Body of pancreas (tissue), 4 donors: ENCODE data around the gene NKX2-2.

Experiments
- POLR2A ChIP-seq, 3 donors: fragments of 450-650 bp; IDR thresholded peaks; one replicate each; pipeline ENCODE4 v1.6.1; 2016; ENCODE audit warnings: antibody characterized with exemption in 3 of 3, mild to moderate bottlenecking in 2 of 3
- TF ChIP-seq, protein P1 (sequence below), 7 experiments: fragments of 450-650 bp in 4 of 7; fragments of 200-600 bp in 3 of 7; sonication (generic) in 3 of 7; IDR thresholded peaks; one replicate each; pipeline ENCODE4 v1.5.1; 2016 to 2019; ENCODE audit warnings: antibody characterized with exemption in 7 of 7

- TF ChIP-seq, protein P1, sequence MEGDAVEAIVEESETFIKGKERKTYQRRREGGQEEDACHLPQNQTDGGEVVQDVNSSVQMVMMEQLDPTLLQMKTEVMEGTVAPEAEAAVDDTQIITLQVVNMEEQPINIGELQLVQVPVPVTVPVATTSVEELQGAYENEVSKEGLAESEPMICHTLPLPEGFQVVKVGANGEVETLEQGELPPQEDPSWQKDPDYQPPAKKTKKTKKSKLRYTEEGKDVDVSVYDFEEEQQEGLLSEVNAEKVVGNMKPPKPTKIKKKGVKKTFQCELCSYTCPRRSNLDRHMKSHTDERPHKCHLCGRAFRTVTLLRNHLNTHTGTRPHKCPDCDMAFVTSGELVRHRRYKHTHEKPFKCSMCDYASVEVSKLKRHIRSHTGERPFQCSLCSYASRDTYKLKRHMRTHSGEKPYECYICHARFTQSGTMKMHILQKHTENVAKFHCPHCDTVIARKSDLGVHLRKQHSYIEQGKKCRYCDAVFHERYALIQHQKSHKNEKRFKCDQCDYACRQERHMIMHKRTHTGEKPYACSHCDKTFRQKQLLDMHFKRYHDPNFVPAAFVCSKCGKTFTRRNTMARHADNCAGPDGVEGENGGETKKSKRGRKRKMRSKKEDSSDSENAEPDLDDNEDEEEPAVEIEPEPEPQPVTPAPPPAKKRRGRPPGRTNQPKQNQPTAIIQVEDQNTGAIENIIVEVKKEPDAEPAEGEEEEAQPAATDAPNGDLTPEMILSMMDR (IDR thresholded peaks at IDR 0.05): no peak
- no peak for TF ChIP-seq POLR2A (IDR thresholded peaks at IDR 0.05)
These were observed 7.1 kb upstream of the NKX2-2 start for GRCh38 chr20:21520702-21521595.
